Cardiac ventricle fibroblast (primary cell): ENCODE data around the gene SUPT7L. TPM values are rescaled to one million over a fixed set of nuclear protein-coding genes. Genes with fewer than 3 reads are reported as not detected.

Experiments
- total RNA-seq: library from RNA; depleted of rRNA; stranded (reverse); fragments of >200 nt; gene quantifications from 2 replicates; pipeline ENCODE4 v1.2.3, GENCODE V29; 2015

Gene SUPT7L, protein sequence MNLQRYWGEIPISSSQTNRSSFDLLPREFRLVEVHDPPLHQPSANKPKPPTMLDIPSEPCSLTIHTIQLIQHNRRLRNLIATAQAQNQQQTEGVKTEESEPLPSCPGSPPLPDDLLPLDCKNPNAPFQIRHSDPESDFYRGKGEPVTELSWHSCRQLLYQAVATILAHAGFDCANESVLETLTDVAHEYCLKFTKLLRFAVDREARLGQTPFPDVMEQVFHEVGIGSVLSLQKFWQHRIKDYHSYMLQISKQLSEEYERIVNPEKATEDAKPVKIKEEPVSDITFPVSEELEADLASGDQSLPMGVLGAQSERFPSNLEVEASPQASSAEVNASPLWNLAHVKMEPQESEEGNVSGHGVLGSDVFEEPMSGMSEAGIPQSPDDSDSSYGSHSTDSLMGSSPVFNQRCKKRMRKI
- total RNA-seq: 10.0 and 12.2 TPM in 2 replicates

DNA sequence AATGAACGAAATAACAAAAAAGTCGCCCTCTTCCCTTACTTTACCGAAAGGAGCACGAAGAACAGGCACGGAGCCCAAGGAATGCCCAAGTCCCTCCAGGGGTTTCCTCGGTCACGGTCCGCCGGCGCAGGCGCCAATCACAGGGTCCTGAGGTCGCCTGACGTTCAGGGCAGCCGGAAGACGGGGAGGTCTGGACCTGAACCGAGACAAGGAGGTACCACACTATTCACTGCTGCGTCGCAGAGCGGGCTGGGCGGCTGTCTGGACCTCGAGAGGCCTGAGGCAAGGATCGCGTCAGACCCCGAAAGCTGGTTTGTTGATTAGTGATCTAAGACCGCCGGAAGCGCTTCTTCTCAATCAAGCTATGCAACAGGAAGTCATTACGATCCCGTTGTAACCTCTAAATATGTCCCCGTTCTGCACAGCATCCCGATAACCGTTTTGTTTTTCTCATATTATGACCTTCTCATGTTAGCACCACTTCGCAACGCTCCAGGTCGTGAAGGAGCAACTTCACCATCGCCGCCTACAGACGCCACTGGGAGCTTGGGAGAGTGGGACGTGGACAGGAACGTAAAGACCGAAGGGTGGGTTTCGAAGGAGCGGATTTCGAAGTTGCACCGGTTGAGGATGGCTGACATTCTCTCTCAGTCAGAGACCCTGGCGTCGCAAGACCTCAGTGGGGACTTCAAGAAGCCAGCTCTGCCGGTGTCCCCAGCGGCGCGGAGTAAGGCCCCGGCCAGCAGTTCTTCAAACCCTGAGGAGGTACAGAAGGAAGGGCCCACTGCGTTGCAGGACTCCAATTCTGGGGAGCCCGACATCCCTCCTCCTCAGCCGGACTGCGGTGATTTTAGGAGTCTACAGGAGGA is at the start of gene SUPT7L, which contains the start of gene SLC4A1AP:
TSS of gene SUPT7L (minus strand) at position 330 of the 869 bp plus-strand sequence. CDS start 1,422 bp downstream, outside the sequence.
TSS of gene SLC4A1AP (plus strand) at position 605 of the 869 bp plus-strand sequence. CDS start at position 631, 26 bp downstream.

DNA sequence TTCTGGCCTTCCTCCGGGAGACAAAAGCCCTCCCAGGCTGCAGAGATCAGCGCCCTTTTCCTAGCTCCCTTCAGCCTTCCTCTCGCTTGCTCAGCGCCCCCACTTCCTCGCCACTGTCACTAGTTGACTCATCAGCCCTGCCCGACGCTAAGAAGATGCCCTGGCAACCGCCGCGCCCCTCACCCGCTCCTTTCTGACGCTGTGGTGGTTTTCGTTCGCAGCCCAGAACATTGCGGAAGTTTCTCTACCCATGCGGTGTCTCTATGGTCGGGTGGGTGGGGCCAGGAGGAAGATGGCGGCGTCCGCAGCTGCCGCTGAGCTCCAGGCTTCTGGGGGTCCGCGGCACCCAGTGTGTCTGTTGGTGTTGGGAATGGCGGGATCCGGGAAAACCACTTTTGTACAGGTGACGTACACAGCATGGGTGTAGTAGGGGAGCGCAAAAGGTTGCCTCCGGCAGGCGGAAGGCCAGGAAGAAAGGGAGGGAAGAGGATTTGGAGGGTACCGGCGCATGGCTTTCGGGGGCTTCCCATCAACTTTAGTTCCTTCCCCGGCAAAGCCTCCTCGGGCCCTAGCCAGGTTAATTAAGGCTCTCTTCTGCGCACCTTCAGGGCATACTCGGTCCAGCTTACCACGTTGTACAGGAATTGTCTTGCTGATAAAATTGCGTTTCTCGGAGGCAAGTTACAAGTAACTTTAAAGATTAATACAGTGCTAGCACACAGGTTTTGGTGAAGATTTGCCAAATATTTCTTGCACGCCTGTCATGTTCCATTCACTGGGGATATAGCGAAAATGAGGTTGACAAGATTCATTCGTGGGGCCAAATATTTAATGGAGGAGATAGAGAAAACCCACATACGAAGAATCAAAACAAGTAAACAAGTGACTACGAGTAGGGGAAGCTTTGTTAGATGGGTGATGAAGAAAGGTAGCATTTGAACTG is 34.4 kb downstream of the SUPT7L start, which contains the start of the genes CCDC121 and GPN1:
TSS of gene CCDC121 (minus strand) at position 246 of the 943 bp plus-strand sequence. CDS start 1,213 bp downstream, outside the sequence.
TSS of gene GPN1 (plus strand) at position 284 of the 943 bp plus-strand sequence. CDS start at position 293, 9 bp downstream.

Other genes starting within 250 kb of the SUPT7L start
- gene NRBP1, start 235.0 kb downstream of the SUPT7L start, total RNA-seq: 74.3 and 82.3 TPM in 2 replicates
- not detected in 2 replicates for gene KRTCAP3, start 221.2 kb downstream of the SUPT7L start, total RNA-seq
- 10.6 and 21.5 TPM in 2 replicates for gene IFT172, start 173.9 kb downstream of the SUPT7L start, total RNA-seq
- 30.8 and 42.8 TPM in 2 replicates for gene FNDC4, start 168.4 kb downstream of the SUPT7L start, total RNA-seq
- 0.34 and 0.44 TPM in 2 replicates for gene GCKR, start 166.8 kb downstream of the SUPT7L start, total RNA-seq
- 9.9 and 29.8 TPM in 2 replicates for gene ZNF512, start 80.6 kb downstream of the SUPT7L start, total RNA-seq
- 1.7 and 2.5 TPM in 2 replicates for gene CCDC121, start 34.6 kb downstream of the SUPT7L start, total RNA-seq
- 14.7 and 17.6 TPM in 2 replicates for gene GPN1, start 34.6 kb downstream of the SUPT7L start, total RNA-seq
- 11.2 and 12.2 TPM in 2 replicates for gene SLC4A1AP, start 275 bp upstream of the SUPT7L start, total RNA-seq
- gene MRPL33, start 108.1 kb upstream of the SUPT7L start, total RNA-seq: 98.1 and 106 TPM in 2 replicates
- gene RBKS, start 226.8 kb upstream of the SUPT7L start, total RNA-seq: 0.75 and 1.3 TPM in 2 replicates
- gene BABAM2, start 227.1 kb upstream of the SUPT7L start, total RNA-seq: 22.8 and 23.5 TPM in 2 replicates